Lower leg skin (tissue), 3 donors: ENCODE data around the gene IGIP.

Source experiments
- POLR2A ChIP-seq, 2 donors: fragments of 450-650 bp; IDR thresholded peaks; one replicate each; pipeline ENCODE4 v1.6.1; 2016 to 2017; ENCODE audit warnings: antibody characterized with exemption in 2 of 2, mild to moderate bottlenecking in 1 of 2, moderate library complexity in 1 of 2
- TF ChIP-seq, protein P1 (sequence below), 3 donors: fragments of 450-650 bp; IDR thresholded peaks; one replicate each; pipeline ENCODE4 v1.5.1; 2016; ENCODE audit warnings: antibody characterized with exemption in 3 of 3, mild to moderate bottlenecking in 3 of 3, moderate library complexity in 2 of 3

DNA sequence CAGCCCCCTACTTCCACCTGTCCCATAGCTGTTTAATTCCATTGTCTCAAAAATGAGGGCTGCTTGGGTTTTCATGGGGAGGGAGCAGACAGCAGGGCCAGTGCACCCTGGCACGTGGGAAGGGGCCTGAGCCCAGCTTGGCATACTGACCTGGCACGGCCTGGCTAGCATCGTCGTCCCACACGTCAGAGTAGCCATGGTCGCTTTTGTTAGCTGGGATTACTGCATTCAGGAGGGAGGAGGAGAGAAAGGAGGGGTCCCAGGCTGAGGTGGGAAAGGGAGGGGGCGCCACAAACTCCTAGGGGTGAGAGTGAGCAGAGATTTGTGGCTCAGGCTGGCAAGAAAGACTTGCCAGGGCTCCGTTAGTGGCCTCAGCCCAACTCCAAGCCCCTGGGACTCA lies 28.2 kb downstream of the IGIP start:
- TF ChIP-seq, protein P1, sequence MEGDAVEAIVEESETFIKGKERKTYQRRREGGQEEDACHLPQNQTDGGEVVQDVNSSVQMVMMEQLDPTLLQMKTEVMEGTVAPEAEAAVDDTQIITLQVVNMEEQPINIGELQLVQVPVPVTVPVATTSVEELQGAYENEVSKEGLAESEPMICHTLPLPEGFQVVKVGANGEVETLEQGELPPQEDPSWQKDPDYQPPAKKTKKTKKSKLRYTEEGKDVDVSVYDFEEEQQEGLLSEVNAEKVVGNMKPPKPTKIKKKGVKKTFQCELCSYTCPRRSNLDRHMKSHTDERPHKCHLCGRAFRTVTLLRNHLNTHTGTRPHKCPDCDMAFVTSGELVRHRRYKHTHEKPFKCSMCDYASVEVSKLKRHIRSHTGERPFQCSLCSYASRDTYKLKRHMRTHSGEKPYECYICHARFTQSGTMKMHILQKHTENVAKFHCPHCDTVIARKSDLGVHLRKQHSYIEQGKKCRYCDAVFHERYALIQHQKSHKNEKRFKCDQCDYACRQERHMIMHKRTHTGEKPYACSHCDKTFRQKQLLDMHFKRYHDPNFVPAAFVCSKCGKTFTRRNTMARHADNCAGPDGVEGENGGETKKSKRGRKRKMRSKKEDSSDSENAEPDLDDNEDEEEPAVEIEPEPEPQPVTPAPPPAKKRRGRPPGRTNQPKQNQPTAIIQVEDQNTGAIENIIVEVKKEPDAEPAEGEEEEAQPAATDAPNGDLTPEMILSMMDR (IDR thresholded peaks at IDR 0.05), result no peak
- no peak for TF ChIP-seq POLR2A (IDR thresholded peaks at IDR 0.05)
